Keratinocyte (primary cell): ENCODE results near the gene CD74. TPM values are rescaled to one million over a fixed set of nuclear protein-coding genes. Genes with fewer than 3 reads are reported as not detected.

Experiments
- DNase-seq: peaks from one replicate; pipeline ENCODE4 v3.0.0-alpha.2; 2011; ENCODE audit warnings: low read depth, missing footprints, low spot score
- FAIRE-seq: peaks from 2 replicates; lab custom pipeline; 2011; peaks lifted over from hg19 to GRCh38; lab: Jason Lieb, UNC
- H2AFZ ChIP-seq: 2 replicates; pipeline ENCODE4 v1.6.0; 2012; ENCODE audit warnings: low read length, control low read depth, inconsistent platforms; ENCODE audit not compliant: control insufficient read depth
- H3K27ac ChIP-seq: 2 replicates; pipeline ENCODE4 v1.5.1; 2011; ENCODE audit warnings: low read length; ENCODE audit not compliant: control insufficient read depth, insufficient read depth
- H3K27me3 ChIP-seq: 3 replicates; pipeline ENCODE4 v1.6.0; 2011; ENCODE audit warnings: low read length; ENCODE audit not compliant: control insufficient read depth, insufficient read depth; ENCODE audit errors: extremely low read depth
- H3K36me3 ChIP-seq, 2 experiments: 2 replicates in 1 of 2; 3 replicates in 1 of 2; pipeline ENCODE4 v1.5.1; 2011; ENCODE audit warnings: low read length in 2 of 2, mild to moderate bottlenecking in 1 of 2; ENCODE audit not compliant: control insufficient read depth in 2 of 2, insufficient read depth in 2 of 2; ENCODE audit errors: extremely low read depth in 1 of 2
- H3K4me1 ChIP-seq: 3 replicates; pipeline ENCODE4 v1.5.1; 2011; ENCODE audit warnings: low read length; ENCODE audit not compliant: control insufficient read depth, insufficient read depth; ENCODE audit errors: extremely low read depth
- H3K4me2 ChIP-seq: 3 replicates; pipeline ENCODE4 v1.6.0; 2011; ENCODE audit warnings: low read depth, low read length; ENCODE audit not compliant: control insufficient read depth, insufficient read depth; ENCODE audit errors: extremely low read depth
- H3K4me3 ChIP-seq, 3 experiments: fragments of 200-600 bp in 1 of 3; sonication (generic) in 1 of 3; 2 replicates in 2 of 3; 3 replicates in 1 of 3; pipeline ENCODE4 v1.5.1; 2011 to 2016; ENCODE audit warnings: low read length in 3 of 3, mild to moderate bottlenecking in 3 of 3, control low read depth in 2 of 3, inconsistent platforms in 1 of 3, low read depth in 1 of 3, mixed read lengths in 1 of 3, mixed run types in 1 of 3, moderate library complexity in 1 of 3; ENCODE audit not compliant: control insufficient read depth in 2 of 3, insufficient read depth in 2 of 3; ENCODE audit errors: extremely low read depth in 1 of 3
- H3K79me2 ChIP-seq: 2 replicates; pipeline ENCODE4 v1.6.0; 2012; ENCODE audit warnings: low read length; ENCODE audit not compliant: control insufficient read depth, insufficient read depth
- H3K9ac ChIP-seq: 3 replicates; pipeline ENCODE4 v1.6.0; 2011; ENCODE audit warnings: low read length; ENCODE audit not compliant: control insufficient read depth, insufficient read depth; ENCODE audit errors: extremely low read depth
- H3K9me1 ChIP-seq: 3 replicates; pipeline ENCODE4 v1.6.0; 2011; ENCODE audit warnings: low read length; ENCODE audit not compliant: control insufficient read depth, insufficient read depth; ENCODE audit errors: extremely low read depth
- H3K9me3 ChIP-seq: 2 replicates; pipeline ENCODE4 v1.5.1; 2012; ENCODE audit warnings: low read depth, low read length; ENCODE audit not compliant: control insufficient read depth
- H4K20me1 ChIP-seq: 3 replicates; pipeline ENCODE4 v1.6.0; 2011; ENCODE audit warnings: low read length; ENCODE audit not compliant: control insufficient read depth, insufficient read depth; ENCODE audit errors: extremely low read depth
- CTCF ChIP-seq, 3 experiments: IDR thresholded peaks in 1 of 3; conservative IDR thresholded peaks in 1 of 3; optimal IDR thresholded peaks in 1 of 3; 2 replicates in 2 of 3; 3 replicates in 1 of 3; pipeline versions ENCODE3 to v1.5.1; 2011; ENCODE audit warnings: low read length in 3 of 3, mild to moderate bottlenecking in 3 of 3, moderate library complexity in 2 of 3, control low read depth in 1 of 3, inconsistent platforms in 1 of 3; ENCODE audit not compliant: insufficient read depth in 2 of 3; ENCODE audit errors: extremely low read depth in 1 of 3
- EZH2 ChIP-seq: IDR thresholded peaks from one replicate; pipeline ENCODE4 v1.6.1; 2012; ENCODE audit warnings: inconsistent platforms, mild to moderate bottlenecking, low read length, moderate library complexity
- dilution Hi-C: fragments of 300-500 bp; cut with MboI; formaldehyde crosslinking; loops from one replicate; pipeline ENCODE4 v1.7.0; 2020; ENCODE audit warnings: low sequenced_read_pairs; ENCODE audit not compliant: extremely low pct_ligation_motif_present
- polyA plus RNA-seq, 5 experiments: library from polyadenylated mRNA; depleted of rRNA in 3 of 5; stranded (reverse) in 3 of 5; stranded (forward) in 1 of 5; unstranded in 1 of 5; fragments of >200 nt; gene quantifications; 1 replicate in 1 of 5; 2 replicates in 3 of 5; 3 replicates in 1 of 5; pipeline versions ENCODE4 v1.2.1 to v1.2.3, GENCODE V29; 2011 to 2012; ENCODE audit warnings: missing spikeins in 2 of 5, low read depth in 1 of 5, low replicate concordance in 1 of 5

CD74 gene
- polyA plus RNA-seq, 1 donor (not counting 4 experiments of a cell fraction or from before 2014, with no cell fraction given) = 0.71 TPM

GRCh38 chr5:150447188-150447587 is 34.5 kb upstream of the CD74 start:
- Histone ChIP-seq H3K27ac (no peak overlapping the region), H3K9me1 (no peaks in the 10 kb centered on the region), H3K79me2 (peaks cover 44% of the 10 kb centered on the region), H3K36me3 (peaks cover 46 to 52% of the 10 kb centered on the region in 2 experiments), H3K4me1 (peaks cover 12% of the 10 kb centered on the region), H3K4me3 (no peak overlapping the region), H3K4me2 (peak overlapping the region; percentile 81), H3K27me3 (no peaks in the 10 kb centered on the region), H3K9me3 (no peaks in the 10 kb centered on the region), H2AFZ (no peak overlapping the region), H3K9ac (peak overlapping the region; percentile 22), H4K20me1 (peaks cover 39% of the 10 kb centered on the region)
- no peak for TF ChIP-seq CTCF (optimal IDR thresholded peaks at IDR 0.05 in 1 of 3, IDR thresholded peaks at IDR 0.05 in 1 of 3, conservative IDR thresholded peaks at IDR 0.05 in 1 of 3; ENCODE audit: extremely low read depth in 1 of 3, insufficient read depth in 2 of 3, low read length in 3 of 3)
- no peak for TF ChIP-seq EZH2
- dilution Hi-C loops = no loop called here
- no peak for DNase-seq
- FAIRE-seq = no peak

GRCh38 chr5:150446583-150446982 is 33.9 kb upstream of the CD74 start:
- H3K4me1 ChIP-seq = peaks cover 12% of the 10 kb centered on the region
- FAIRE-seq (no peak), DNase-seq (no peak)
- H3K9ac ChIP-seq = no peak overlapping the region
- peaks cover 44% of the 10 kb centered on the region for H3K79me2 ChIP-seq
- no peak overlapping the region for H3K4me3 ChIP-seq
- H3K9me1 ChIP-seq = no peaks in the 10 kb centered on the region
- dilution Hi-C loops = no loop called here
- TF ChIP-seq EZH2 (no peak), CTCF (optimal IDR thresholded peaks at IDR 0.05 in 1 of 3, IDR thresholded peaks at IDR 0.05 in 1 of 3, conservative IDR thresholded peaks at IDR 0.05 in 1 of 3; ENCODE audit: extremely low read depth in 1 of 3, insufficient read depth in 2 of 3, low read length in 3 of 3) (no peak)
- no peak overlapping the region for H2AFZ ChIP-seq
- peaks cover 48 to 52% of the 10 kb centered on the region in 2 experiments for H3K36me3 ChIP-seq
- no peak overlapping the region for H3K4me2 ChIP-seq
- H3K27me3 ChIP-seq = no peaks in the 10 kb centered on the region
- no peak overlapping the region for H3K27ac ChIP-seq
- no peaks in the 10 kb centered on the region for H3K9me3 ChIP-seq
- H4K20me1 ChIP-seq = peaks cover 39% of the 10 kb centered on the region
